Ramos (cell line): Measurements from ENCODE around the gene TRMT61B.

Experiments used
- in situ Hi-C: fragments of 300-500 bp; cut with MboI; formaldehyde crosslinking; loops from one replicate; pipeline ENCODE4 v1.14.3; 2022; ENCODE audit warnings: low sequenced_read_pairs; ENCODE audit not compliant: unreplicated experiment

TRMT61B gene

GRCh38 chr2:28870146-28870891, at the start of gene TRMT61B:
TRMT61B (minus strand) TSS chr2:28870309; CDS start chr2:28870277, 32 bp downstream.
- in situ Hi-C loops: no loop called here

GRCh38 chr2:28915939-28916338, 45.8 kb upstream of the TRMT61B start:
- in situ Hi-C loops: no loop called here

GRCh38 chr2:28909655-28910353, 39.7 kb upstream of the TRMT61B start:
- in situ Hi-C loops: no loop called here

GRCh38 chr2:28908172-28908571, 38.1 kb upstream of the TRMT61B start:
- in situ Hi-C loops: no loop called here

GRCh38 chr2:28906821-28907220, 36.7 kb upstream of the TRMT61B start:
- in situ Hi-C loops: no loop called here

GRCh38 chr2:28906376-28906775, 36.3 kb upstream of the TRMT61B start:
- in situ Hi-C loops: no loop called here

GRCh38 chr2:28905533-28905932, 35.4 kb upstream of the TRMT61B start:
- in situ Hi-C loops: no loop called here

GRCh38 chr2:28904802-28905457, 34.8 kb upstream of the TRMT61B start:
- in situ Hi-C loops: no loop called here

- in situ Hi-C loops: no loop called here
Observed at GRCh38 chr2:28904295-28904694, 34.2 kb upstream of the TRMT61B start.

GRCh38 chr2:28902584-28902983, 32.5 kb upstream of the TRMT61B start:
- in situ Hi-C loops: no loop called here

- in situ Hi-C loops: no loop called here
Observed at GRCh38 chr2:28901841-28902240, 31.7 kb upstream of the TRMT61B start.

GRCh38 chr2:28901202-28901601, 31.1 kb upstream of the TRMT61B start:
- in situ Hi-C loops: no loop called here

- in situ Hi-C loops: no loop called here
Observed at GRCh38 chr2:28898048-28898447, 27.9 kb upstream of the TRMT61B start.

- in situ Hi-C loops: no loop called here
Observed at GRCh38 chr2:28896906-28897305, 26.8 kb upstream of the TRMT61B start.

- in situ Hi-C loops: no loop called here
Observed at GRCh38 chr2:28895189-28895893, 25.2 kb upstream of the TRMT61B start.

- in situ Hi-C loops: no loop called here
Observed at GRCh38 chr2:28894470-28895188, 24.5 kb upstream of the TRMT61B start, which contains the start of gene WDR43. WDR43 (plus strand) TSS chr2:28894667; CDS start chr2:28894699, 32 bp downstream.

GRCh38 chr2:28893488-28893887, 23.4 kb upstream of the TRMT61B start:
- in situ Hi-C loops: no loop called here

- in situ Hi-C loops: no loop called here
Observed at GRCh38 chr2:28880193-28880592, 10.1 kb upstream of the TRMT61B start.

- in situ Hi-C loops: no loop called here
Observed at GRCh38 chr2:28871620-28872019, 1.5 kb upstream of the TRMT61B start.
